Hepatocyte (in vitro differentiated cells): ENCODE measurements around the gene NPEPL1. TPM values are rescaled to one million over a fixed set of nuclear protein-coding genes. Genes with fewer than 3 reads are reported as not detected.

Source experiments
- DNase-seq: peaks from one replicate; pipeline ENCODE4 v3.0.0-alpha.2; 2016; ENCODE audit warnings: low spot score
- H2AFZ ChIP-seq: fragments of 200-600 bp; sonication (generic); 2 replicates; pipeline ENCODE4 v1.6.0; 2016; ENCODE audit warnings: antibody characterized with exemption, mild to moderate bottlenecking
- H3K27ac ChIP-seq: fragments of 200-600 bp; sonication (generic); 2 replicates; pipeline ENCODE4 v1.5.1; 2016; ENCODE audit warnings: mild to moderate bottlenecking
- H3K27me3 ChIP-seq: fragments of 200-600 bp; sonication (generic); 2 replicates; pipeline ENCODE4 v1.6.1; 2016
- H3K36me3 ChIP-seq: fragments of 200-600 bp; sonication (generic); replicated peaks from 2 replicates; pipeline ENCODE4 v1.5.1; 2016; ENCODE audit warnings: low read depth; ENCODE audit not compliant: insufficient read depth
- H3K4me1 ChIP-seq: fragments of 200-600 bp; sonication (generic); 2 replicates; pipeline ENCODE4 v1.5.1; 2016; ENCODE audit warnings: mild to moderate bottlenecking, moderate library complexity; ENCODE audit not compliant: insufficient read depth
- H3K4me2 ChIP-seq: fragments of 200-600 bp; sonication (generic); 2 replicates; pipeline ENCODE4 v1.6.0; 2016
- H3K4me3 ChIP-seq: fragments of 200-600 bp; sonication (generic); 2 replicates; pipeline ENCODE4 v1.5.1; 2016; ENCODE audit warnings: mild to moderate bottlenecking
- H3K79me2 ChIP-seq: fragments of 200-600 bp; sonication (generic); 2 replicates; pipeline ENCODE4 v1.6.0; 2017; ENCODE audit warnings: mild to moderate bottlenecking
- H3K9me2 ChIP-seq: fragments of 200-600 bp; sonication (generic); replicated peaks from 2 replicates; pipeline ENCODE4 v1.6.0; 2017; ENCODE audit warnings: mild to moderate bottlenecking; ENCODE audit not compliant: insufficient read depth
- H3K9me3 ChIP-seq: fragments of 200-600 bp; sonication (generic); 2 replicates; pipeline ENCODE4 v1.5.1; 2016; ENCODE audit warnings: low read depth, mild to moderate bottlenecking
- H4K20me1 ChIP-seq: fragments of 200-600 bp; sonication (generic); 2 replicates; pipeline ENCODE4 v1.6.0; 2016; ENCODE audit warnings: mild to moderate bottlenecking; ENCODE audit not compliant: insufficient read depth, poor library complexity, severe bottlenecking
- CTCF ChIP-seq: fragments of 200-600 bp; sonication (generic); IDR thresholded peaks from 2 replicates; pipeline ENCODE4 v1.5.1; 2016; ENCODE audit warnings: antibody characterized with exemption, mild to moderate bottlenecking; ENCODE audit not compliant: poor library complexity
- EZH2 ChIP-seq: fragments of 200-600 bp; sonication (generic); IDR thresholded peaks from 2 replicates; pipeline ENCODE4 v1.6.1; 2016; ENCODE audit warnings: antibody characterized with exemption, mild to moderate bottlenecking, borderline replicate concordance
- EZH2phosphoT487 ChIP-seq: fragments of 200-600 bp; sonication (generic); IDR thresholded peaks from one replicate; pipeline ENCODE4 v1.6.1; 2018; ENCODE audit warnings: antibody characterized with exemption, mild to moderate bottlenecking, low read depth, moderate library complexity; ENCODE audit not compliant: unreplicated experiment, severe bottlenecking
- WGBS: methylation state at CpG from one replicate; pipeline ENCODE4 v1.1.6; 2016; ENCODE audit warnings: low lambda C conversion rate; ENCODE audit errors: missing lambda C conversion rate; 5-methylcytosine and 5-hydroxymethylcytosine counted together
- polyA plus RNA-seq: library from polyadenylated mRNA; unstranded; fragments of >200 nt; fragmentation: Nextera tagmentation; extraction: Ambion mirVana; gene quantifications from 2 replicates; pipeline ENCODE4 v1.2.1, GENCODE V29; 2016
- total RNA-seq: library from RNA; depleted of rRNA; stranded (reverse); fragments of >200 nt; gene quantifications from 2 replicates; pipeline ENCODE4 v1.2.3, GENCODE V29; 2014

Gene NPEPL1
- total and polyA plus RNA-seq, 2 experiments from 2014 or later, result 15.2 to 42.3 TPM

- Histone ChIP-seq H3K27me3 (no peaks in the 10 kb centered on the region), H3K9me3 (no peaks in the 10 kb centered on the region), H3K27ac (no peak overlapping the region), H3K79me2 (no peaks in the 10 kb centered on the region), H3K4me3 (no peak overlapping the region), H2AFZ (no peak overlapping the region), H3K9me2 (no peaks in the 10 kb centered on the region), H3K4me2 (no peak overlapping the region), H4K20me1 (no peaks in the 10 kb centered on the region), H3K4me1 (no peaks in the 10 kb centered on the region), H3K36me3 (no peaks in the 10 kb centered on the region)
- WGBS, result 90% methylated on average over 11 of the region's 11 CpGs
- no peak for DNase-seq
- no peak for TF ChIP-seq EZH2phosphoT487
- no peak for TF ChIP-seq EZH2
- no peak for TF ChIP-seq CTCF
These were observed 22.8 kb downstream of the NPEPL1 start for GRCh38 chr20:58715391-58715800.

- no peak overlapping the region for H3K4me3 ChIP-seq
- peak; percentile 4 for DNase-seq
- H3K4me2 ChIP-seq, result no peak overlapping the region
- H3K4me1 ChIP-seq, result no peaks in the 10 kb centered on the region
- no peaks in the 10 kb centered on the region for H3K79me2 ChIP-seq
- no peaks in the 10 kb centered on the region for H4K20me1 ChIP-seq
- H2AFZ ChIP-seq, result no peak overlapping the region
- no peaks in the 10 kb centered on the region for H3K9me2 ChIP-seq
- H3K9me3 ChIP-seq, result no peaks in the 10 kb centered on the region
- H3K27me3 ChIP-seq, result no peaks in the 10 kb centered on the region
- H3K27ac ChIP-seq, result no peak overlapping the region
- WGBS, result 92% methylated on average over 16 of the region's 18 CpGs
- H3K36me3 ChIP-seq, result no peaks in the 10 kb centered on the region
- TF ChIP-seq EZH2phosphoT487 (no peak), CTCF (no peak), EZH2 (no peak)
These were observed 23.3 kb downstream of the NPEPL1 start for GRCh38 chr20:58715801-58716475.

GRCh38 chr20:58716476-58717277, 24.1 kb downstream of the NPEPL1 start:
- H3K79me2 ChIP-seq, result no peaks in the 10 kb centered on the region
- H3K27me3 ChIP-seq, result no peaks in the 10 kb centered on the region
- H2AFZ ChIP-seq, result no peak overlapping the region
- DNase-seq, result peak; percentile 2
- no peaks in the 10 kb centered on the region for H3K4me1 ChIP-seq
- WGBS, result 86% methylated on average over 22 of the region's 23 CpGs
- H4K20me1 ChIP-seq, result no peaks in the 10 kb centered on the region
- no peak overlapping the region for H3K27ac ChIP-seq
- TF ChIP-seq EZH2phosphoT487 (no peak), CTCF (no peak)
- H3K9me3 ChIP-seq, result no peaks in the 10 kb centered on the region
- no peak overlapping the region for H3K4me3 ChIP-seq
- no peaks in the 10 kb centered on the region for H3K9me2 ChIP-seq
- no peak overlapping the region for H3K4me2 ChIP-seq
- no peaks in the 10 kb centered on the region for H3K36me3 ChIP-seq
